GM18526 (cell line): Measurements from ENCODE around the gene SSX5.

Experiments used
- POLR2A ChIP-seq: IDR thresholded peaks from 3 replicates; pipeline ENCODE4 v1.6.1; 2011; ENCODE audit not compliant: insufficient read length; ENCODE audit errors: extremely low read depth

SSX5 gene

GRCh38 chrX:48196745-48197201 is at the start of gene SSX5:
TSS of gene SSX5 (minus strand) at chrX:48196795. CDS start at chrX:48195358, 1,437 bp downstream.
- TF ChIP-seq POLR2A, result no peak

GRCh38 chrX:48180811-48181210 is 15.8 kb downstream of the SSX5 start:
- no peak for TF ChIP-seq POLR2A

- TF ChIP-seq POLR2A, result no peak
Observed at GRCh38 chrX:48179691-48180090, 16.9 kb downstream of the SSX5 start.

- no peak for TF ChIP-seq POLR2A
Observed at GRCh38 chrX:48165241-48165640, 31.4 kb downstream of the SSX5 start.

GRCh38 chrX:48156014-48156413 is 40.6 kb downstream of the SSX5 start:
- TF ChIP-seq POLR2A, result no peak

GRCh38 chrX:48154796-48155195 is 41.8 kb downstream of the SSX5 start:
- no peak for TF ChIP-seq POLR2A

- TF ChIP-seq POLR2A, result no peak
Observed at GRCh38 chrX:48153769-48154168, 42.8 kb downstream of the SSX5 start.
